GM10847 (cell line): ENCODE data around the gene SHISA6.

Experiments used
- POLR2A ChIP-seq: IDR thresholded peaks from 2 replicates; pipeline ENCODE4 v1.6.1; 2011; ENCODE audit not compliant: insufficient read length; ENCODE audit errors: extremely low read depth

The SHISA6 gene

DNA sequence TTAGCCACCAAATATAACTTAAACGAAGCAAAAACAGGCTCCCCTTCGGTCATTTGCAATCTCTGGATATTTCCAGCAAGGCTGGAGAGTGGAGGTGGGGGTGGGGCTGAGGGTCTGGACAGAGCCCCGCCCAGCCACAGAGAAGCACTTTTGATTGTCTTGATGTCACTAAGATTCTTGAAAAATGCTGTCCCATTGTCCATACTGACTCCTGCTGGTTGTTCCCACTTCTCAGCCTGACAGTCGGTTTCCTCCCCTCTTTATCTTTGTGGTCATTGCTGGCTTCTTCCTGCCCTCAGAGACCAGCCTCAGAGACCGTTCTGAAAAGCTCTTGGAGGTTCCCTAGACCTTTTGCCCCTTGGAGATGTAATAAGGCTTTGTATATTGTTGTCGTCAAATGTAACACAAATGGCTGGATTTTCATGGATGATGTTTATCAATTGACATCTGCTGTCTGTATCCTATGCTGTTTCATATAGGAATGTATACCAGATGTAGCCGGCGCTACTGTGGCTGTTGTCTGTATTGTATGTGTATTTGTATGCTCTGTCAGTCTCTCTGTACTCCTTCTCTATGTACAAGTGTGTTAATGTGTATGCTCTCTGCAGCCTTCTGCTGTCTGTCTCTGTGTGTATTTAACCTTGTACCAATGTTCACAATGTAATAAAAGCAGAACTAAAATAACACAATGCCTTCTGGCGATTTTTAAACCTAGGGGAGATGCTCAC, 262.5 kb downstream of the SHISA6 start:
- TF ChIP-seq POLR2A: no peak

DNA sequence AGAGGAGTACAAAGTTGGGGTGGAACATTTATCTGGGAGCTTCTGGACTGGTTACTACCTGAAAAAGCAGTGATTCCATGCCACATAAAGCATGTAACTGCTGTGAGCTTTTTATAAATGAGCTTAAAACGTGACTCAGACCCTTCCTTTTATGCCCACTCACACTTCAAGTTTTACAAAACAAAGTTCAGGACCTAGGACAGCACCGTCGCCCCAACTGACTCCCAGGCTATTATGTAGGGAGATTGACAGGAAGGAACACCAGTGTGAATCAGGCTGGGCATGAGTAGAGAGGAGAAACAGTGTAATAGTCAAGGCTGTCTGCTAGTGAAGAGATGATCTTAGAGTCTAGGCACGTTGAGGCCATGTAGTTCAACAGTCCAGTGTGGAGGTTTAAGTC, 265.6 kb downstream of the SHISA6 start:
- TF ChIP-seq POLR2A: no peak

DNA sequence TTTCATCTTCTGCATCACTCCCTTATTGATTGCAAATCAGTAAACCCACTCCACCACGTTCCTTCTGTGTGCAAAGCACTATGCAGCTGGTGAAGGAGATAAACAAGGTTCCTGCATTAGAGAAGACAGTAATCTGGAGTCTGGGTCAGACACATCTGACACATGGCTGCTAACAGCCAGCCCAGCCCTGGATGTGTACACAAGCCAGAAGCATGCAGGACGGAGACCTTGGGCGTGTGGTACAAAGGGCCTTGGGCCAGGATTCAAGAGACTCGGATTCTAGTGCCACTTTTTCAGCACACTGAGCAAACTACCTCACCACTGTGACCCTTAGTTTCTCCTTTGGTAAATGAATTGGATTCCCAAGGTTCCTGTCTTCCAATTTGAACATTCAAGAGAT, 270.7 kb downstream of the SHISA6 start:
- no peak for TF ChIP-seq POLR2A

DNA sequence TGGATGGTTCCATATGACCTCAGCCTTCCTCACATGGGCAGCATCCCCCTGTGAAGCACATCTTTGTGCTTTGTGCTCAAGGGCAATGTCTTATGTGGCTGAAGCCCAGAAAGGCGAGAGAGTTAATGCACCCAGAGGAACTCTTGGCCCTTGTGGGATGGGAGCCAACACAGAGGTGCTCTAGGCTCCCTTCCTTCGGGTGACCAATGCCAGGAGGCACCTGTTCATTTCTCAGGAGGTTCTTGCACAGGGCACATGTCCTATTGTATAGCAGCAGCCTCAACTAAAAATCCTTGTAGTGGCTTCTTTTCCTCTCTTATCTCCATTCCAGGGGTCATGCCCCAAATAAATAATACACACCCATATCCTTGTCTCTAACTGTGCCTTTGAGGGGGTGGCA, 273.6 kb downstream of the SHISA6 start:
- TF ChIP-seq POLR2A: no peak

DNA sequence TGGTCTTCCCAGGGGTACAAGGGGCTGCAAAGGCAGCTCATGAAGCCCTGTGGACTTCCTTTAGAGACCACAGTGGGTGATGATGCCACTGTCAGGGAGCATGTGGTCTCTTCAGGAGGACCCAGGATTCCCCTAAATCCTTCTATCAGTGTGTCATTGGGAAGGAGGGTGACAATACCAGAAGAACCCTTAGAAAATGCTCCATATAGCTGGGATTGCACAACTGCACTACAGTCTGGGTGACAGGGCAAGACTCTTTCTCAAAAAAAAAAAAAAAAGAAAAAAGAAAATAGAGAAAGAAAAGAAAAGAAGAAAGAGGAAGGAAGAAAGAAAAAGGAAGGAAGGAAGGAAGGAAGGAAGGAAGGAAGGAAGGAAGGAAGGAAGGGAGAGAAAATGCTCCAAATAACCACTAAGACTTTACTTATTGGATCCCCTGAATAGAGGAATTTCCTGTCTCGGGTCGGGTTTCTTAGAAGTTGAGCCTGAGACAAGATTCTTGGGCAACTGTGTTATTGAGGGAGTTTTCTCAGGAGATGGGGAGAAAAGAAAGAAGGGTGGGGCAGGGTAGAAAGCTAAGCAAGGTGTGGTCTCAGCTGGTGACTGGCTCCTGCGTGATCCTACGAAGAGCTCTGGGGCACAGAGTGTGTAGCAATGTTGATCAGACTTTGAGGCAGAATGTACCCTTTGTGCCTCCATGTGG, 274.1 kb downstream of the SHISA6 start:
- no peak for TF ChIP-seq POLR2A

DNA sequence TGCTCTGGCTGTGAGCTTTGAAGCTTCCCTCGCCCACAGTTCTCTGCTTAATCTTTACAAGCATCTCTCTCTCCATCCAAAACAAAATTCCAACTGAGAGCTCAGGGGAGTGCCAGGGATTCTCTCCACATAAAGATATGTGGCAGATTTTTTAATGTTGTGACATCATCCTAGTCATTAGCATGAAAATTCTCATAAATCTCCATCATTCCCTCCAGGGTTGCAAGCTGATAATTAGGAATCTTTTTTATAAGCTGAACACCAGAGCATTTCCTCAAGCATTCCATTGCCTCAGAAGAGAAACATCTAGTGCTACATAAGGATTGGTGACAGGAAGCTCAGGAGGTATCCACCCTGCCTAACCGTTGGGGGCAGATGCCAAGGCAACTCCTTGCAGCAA, 274.9 kb downstream of the SHISA6 start:
- no peak for TF ChIP-seq POLR2A

DNA sequence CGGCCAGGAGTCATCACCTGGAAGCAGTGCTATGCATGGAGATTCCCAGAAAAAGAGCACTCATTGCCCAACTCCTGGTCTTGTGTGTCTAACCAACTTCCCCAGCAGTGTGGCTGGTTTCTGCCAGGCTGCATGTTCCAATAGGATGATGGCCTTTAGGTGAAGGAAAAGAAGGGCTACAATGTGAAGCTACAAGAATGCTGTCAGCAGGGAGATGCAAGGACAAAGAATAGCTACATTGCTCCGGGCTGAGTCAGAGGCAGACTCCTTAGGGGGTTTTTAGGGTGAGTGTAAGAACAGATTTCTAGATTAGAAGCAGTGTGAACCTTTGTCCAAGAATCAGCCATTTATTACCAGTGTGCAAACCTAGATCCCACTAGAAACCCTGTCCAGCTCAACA, 294.2 kb downstream of the SHISA6 start:
- TF ChIP-seq POLR2A: no peak

DNA sequence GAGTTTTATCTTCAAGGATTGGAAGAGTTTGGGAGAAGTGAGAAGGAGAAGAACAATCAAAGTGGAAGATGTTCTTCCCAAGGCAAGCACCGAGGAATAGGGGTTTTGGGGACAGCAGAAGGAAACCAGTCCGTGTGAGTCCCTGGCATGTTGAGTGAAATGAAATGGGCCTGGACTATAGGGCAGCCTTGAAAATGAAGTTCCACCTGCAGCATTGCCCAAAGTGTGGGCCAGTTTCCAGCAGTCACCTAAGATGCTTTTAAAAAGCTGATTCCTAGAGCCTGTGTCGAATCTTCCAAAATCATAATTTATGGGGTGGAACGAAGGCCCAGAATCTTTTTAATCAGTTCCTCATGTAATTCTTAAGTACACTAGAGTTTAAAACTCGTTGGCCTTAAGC, 297.4 kb downstream of the SHISA6 start:
- no peak for TF ChIP-seq POLR2A

DNA sequence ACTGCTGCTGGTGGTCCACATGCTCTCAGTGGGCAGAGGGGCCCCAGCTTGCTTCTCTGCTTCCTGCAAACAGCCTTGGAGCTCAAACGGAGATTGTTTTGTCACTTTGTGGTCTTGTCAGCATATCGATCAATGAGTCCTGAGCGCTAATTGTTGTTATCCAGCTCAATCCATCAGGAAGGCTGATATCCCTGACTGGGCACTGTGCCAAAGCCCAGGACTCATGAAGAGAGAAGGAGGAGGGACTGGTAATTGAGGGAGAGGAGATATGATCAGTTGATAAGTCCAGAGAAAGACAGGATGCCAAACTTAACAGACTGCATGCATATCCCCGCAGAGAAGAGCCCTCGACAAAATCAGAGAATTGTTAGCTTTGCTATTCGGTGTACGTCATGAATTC, 298.6 kb downstream of the SHISA6 start:
- no peak for TF ChIP-seq POLR2A

DNA sequence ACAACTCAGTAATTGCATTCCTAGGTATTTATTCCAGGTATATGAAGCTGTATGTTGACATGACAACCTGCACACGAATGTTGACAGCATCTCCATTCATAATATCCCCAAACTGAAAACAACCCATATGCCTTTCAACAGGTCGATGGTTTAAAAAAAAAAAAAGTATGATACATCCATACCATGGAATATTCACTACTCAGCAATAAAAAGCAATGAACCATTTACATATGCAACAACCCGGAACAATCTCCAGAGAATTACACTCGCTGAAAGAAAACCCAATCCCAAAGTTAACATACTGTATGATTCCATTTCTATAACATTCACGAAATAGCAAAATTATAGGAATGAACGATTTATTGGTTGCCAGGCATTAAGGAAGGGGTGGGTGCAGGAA, 304.0 kb downstream of the SHISA6 start:
- TF ChIP-seq POLR2A: no peak

DNA sequence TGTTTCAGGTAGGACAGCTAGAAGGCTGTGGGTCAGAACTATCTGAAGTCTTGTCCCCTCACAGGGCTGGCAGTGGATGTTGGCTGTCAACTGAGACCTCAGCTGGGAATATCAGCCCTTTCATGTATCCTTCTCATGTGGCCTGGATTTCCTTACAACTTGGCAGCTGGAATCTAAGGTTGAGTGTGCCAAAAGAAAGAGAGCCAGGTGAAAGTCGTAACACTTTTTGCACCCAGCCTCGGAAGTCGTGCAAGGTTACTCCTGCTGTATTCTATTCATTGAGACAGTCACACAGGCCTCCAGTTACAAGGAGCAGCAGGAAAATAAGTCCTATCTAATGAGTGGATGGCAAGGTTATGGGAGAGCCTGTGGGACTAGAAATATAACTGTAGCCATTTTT, 304.7 kb downstream of the SHISA6 start:
- no peak for TF ChIP-seq POLR2A

DNA sequence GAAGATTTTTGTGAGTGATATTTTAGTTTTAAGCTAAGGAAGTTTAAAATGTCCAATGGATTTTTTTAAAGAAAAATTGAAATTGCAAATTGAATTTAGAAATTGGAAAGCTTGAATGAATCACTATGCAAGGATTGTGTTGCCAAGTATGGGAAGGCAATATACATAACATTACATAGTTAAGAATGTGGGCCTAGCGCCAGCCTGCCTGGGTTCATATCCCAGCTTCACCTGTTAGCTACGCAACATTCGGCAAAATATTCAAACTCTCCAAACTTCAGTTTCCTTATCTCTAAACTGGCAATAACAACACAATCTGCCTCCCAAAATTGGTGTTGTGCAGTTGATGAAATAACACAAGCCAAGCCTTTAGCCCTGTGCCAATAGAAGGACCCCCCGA, 306.8 kb downstream of the SHISA6 start:
- TF ChIP-seq POLR2A: no peak

DNA sequence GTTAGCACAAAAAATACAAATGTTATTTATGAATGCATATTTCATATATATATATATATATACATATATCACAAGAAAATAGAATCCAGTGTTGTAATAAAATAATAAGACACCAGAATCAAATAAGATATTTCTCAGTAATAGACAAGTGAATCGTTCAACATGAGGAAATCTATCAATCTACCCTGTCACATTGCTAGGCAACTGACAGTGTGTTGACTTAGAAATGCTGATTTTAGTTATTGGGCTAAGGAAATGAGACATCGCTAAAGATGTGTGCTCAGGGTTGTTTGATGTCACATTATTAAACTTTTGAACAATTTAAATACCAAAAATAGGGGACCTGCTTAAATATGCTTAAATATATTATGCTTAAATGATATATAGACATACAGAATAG, 307.4 kb downstream of the SHISA6 start:
- no peak for TF ChIP-seq POLR2A

DNA sequence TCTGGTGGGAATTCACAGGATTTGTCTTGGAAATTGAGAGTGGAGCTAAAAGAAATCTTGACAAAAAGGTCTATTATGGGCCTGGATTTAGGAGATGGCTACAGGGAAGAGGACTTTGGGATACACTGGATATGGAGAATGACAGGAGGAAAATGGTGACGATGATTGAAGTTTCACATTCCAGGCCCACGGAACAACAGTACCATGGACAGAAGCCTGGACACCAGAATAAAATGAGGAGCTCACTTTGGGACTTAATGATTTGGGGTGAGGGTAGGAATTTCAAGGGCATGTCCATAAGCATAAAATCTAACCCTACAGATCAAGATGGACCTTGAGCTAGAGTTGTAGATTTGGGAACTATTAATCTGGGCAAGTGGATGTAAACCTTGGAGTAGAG, 309.4 kb downstream of the SHISA6 start:
- TF ChIP-seq POLR2A: no peak

DNA sequence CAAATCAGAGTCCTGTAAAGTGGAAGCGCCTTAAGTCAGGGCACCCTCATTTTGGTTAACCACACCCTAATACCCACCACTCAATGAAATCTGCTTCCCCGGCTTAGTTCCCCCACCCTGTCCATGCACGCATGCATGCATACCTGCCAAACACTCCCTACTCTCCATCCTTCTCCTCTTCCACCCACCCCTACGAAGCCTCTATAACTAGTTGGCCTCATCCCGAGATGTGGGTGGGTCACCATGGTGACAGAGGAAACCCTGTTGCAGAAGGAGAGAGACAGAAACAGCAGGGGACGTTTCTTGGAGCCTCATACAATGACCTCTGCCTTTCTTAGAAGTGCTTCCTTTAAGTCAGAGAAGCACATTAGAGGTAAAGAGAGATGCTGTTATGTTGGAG, 310.4 kb downstream of the SHISA6 start:
- no peak for TF ChIP-seq POLR2A

DNA sequence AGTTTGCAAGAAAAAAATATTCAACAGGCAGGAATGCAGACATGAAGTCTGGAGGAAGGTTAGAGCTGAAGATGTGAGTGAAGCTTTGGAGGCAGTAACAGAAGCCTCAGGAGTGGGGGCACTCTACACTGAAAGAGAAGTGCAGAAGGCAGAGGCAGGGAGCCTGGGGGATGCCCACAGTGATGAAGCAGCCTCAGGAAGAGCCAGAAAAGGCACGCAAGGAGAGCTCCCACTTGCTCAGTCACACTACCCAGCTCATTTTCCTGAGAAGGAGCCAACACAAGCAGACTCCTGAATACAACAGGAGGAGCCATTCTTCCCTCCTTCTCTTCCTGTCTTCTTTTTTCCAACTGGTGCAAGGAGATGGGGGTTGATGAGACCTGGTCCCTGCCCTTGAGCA, 312.1 kb downstream of the SHISA6 start:
- TF ChIP-seq POLR2A: no peak

DNA sequence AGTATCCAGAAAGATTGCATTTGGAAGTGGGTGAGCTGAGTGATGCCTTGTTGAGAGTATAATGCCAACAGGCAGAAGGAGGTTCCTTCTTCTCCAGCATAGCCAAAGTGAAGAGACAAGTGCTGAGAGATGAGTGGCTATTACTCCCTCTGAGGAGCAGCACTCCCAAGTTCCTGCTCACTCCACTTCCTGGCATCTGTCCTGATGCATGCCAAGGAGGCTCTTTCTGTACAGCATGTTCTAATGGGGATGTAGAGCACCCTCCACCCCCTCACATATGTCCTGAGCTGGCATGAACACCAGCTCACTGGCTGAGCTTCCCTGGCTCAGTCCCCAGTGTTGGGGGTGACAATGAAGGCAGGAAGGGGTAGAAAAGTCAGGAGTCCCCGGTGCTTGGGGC, 313.0 kb downstream of the SHISA6 start:
- no peak for TF ChIP-seq POLR2A

DNA sequence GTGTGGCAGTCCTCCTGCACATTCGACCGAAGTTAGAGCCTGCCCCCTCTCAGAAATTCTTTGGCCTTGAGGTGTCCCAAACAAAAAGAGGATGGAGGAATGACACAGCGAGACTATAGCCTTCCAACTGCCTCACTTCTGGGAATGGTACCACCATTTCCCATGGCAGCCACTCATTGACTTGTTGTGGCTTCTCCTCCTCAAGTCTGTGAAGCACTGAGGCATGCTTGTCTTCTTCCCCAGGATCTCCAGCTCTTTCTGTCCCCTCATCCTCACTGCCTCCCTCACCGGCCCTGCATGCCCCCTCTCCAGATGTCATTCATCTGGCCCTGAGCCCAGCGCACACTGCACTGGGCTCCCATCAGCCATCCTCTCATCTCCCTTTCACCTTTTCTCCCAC, 313.5 kb downstream of the SHISA6 start:
- TF ChIP-seq POLR2A: no peak

DNA sequence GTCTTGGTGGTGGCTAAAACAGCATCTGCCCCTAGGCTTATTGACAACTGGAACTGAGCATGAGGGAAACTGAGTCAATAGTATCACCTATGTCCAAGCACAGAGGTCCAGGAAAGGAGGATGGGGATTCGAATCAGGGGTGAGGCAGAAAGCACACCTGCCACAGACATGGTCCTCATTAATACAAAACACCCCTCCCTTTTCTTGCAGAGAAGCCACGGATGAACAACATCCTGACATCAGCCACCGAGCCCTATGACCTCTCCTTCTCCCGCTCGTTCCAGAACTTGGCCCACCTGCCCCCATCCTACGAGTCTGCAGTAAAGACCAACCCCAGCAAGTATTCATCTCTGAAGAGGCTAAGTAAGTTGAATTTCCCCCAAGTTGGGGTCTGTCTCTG, 314.5 kb downstream of the SHISA6 start:
- TF ChIP-seq POLR2A: no peak
